Measurements from ENCODE around the gene PGAP1. TPM values are rescaled to one million over a fixed set of nuclear protein-coding genes. Genes with fewer than 3 reads are reported as not detected.

PGAP1 gene
- total RNA-seq, 1 donor from 2014 or later = 27.1 TPM

DNA sequence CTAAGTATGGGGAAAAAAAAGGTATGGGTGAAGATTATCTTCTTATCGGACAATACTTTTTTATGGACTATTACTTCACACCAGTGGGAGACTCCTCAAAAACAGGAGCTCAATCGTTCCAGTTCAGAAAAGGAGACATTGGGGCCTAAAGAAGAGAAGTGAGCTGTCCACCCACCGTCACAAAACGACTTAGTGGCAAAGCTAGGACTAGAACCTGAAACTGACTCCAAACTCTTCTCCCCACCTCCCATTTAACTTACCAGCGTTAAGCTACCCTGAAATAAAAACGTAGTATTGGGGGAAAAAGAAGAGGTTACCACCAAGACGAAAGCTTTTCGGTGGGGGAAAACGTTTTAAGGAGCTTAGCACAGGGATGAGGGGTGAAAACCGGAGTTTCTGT lies 127.5 kb downstream of the PGAP1 start:
- Mint-ChIP-seq H3K27me3 (no peaks in the 10 kb centered on the region), H3K27ac (peak overlapping the region; percentile 96), H3K4me3 (peak overlapping the region; percentile 90), H3K36me3 (ENCODE audit: low read depth) (peaks cover 25% of the 10 kb centered on the region), H3K4me1 (peaks cover 27% of the 10 kb centered on the region), H3K9me3 (peaks cover 4% of the 10 kb centered on the region)
- intact Hi-C loops (cut with micrococcal nuclease) = loop anchor here (1.0 to 2.0 kb wide), 3 partner anchors 128 to 163 kb away; partner anchors contain the start of genes CCDC150 and PGAP1
- peak; percentile 61 for DNase-seq

DNA sequence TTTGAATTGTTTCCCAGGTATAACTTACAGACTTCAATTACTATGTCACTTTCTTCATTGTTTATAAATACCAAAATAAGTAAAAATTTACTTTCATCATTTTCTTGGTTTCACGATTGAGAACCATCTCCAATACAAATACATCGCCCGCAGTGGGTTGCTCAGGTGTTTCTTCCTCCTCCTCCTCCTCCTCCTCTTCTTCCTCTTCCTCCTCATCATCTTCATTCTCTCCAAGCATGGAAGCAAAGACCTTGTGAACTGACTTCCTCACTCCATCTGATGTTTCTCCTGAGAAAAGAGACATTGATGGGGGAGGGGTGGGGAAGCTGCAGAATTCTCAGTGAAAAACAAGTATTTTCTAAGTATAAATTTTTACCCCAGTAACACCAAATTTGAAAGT lies 133.6 kb downstream of the PGAP1 start:
- intact Hi-C loops (cut with micrococcal nuclease) = no loop called here
- Mint-ChIP-seq H3K27me3 (no peaks in the 10 kb centered on the region), H3K27ac (no peak overlapping the region), H3K9me3 (no peaks in the 10 kb centered on the region), H3K4me1 (peaks cover 10% of the 10 kb centered on the region), H3K36me3 (ENCODE audit: low read depth) (peaks cover 64% of the 10 kb centered on the region), H3K4me3 (no peak overlapping the region)
- DNase-seq = no peak

DNA sequence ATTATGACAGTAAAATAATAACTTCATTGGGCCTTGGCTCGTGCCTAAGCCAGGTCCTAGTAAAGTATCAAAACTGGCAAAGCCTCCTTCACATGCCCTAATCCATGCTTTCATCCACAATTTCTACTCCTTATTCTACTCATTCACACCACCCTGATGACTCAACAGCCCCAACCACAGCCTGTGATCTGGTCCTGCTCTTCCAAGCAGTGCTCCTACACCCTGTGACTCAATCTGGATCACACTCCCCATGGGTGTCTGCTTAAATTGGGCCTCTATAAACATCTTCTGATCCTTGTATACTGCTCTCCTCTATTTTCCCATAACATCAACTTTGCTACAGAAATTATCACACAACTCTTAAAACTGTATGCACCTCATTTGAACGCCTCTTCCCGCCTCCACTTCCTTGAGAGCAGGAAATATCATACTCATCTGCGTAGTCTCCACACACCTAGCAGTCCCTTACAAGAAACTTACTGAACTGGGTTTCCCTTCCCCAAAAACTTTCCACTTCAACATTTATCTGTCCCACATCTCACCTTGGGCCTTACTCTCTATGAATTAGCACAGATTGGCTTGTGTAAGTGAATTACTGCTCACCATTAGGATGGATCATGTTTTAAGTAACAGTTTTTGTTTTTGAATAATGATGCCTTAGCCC lies 142.9 kb downstream of the PGAP1 start:
- Mint-ChIP-seq H3K27ac (peak overlapping the region; percentile 73), H3K4me1 (peaks cover 12% of the 10 kb centered on the region), H3K4me3 (peak overlapping the region; percentile 8), H3K9me3 (no peaks in the 10 kb centered on the region), H3K36me3 (ENCODE audit: low read depth) (peaks cover 44% of the 10 kb centered on the region), H3K27me3 (no peaks in the 10 kb centered on the region)
- intact Hi-C loops (cut with micrococcal nuclease) = loop anchor here (5.0 kb wide), 1 partner anchor 144 kb away; the partner anchor contains the start of gene PGAP1
- no peak for DNase-seq

Other genes starting within 250 kb of the PGAP1 start
- 78.5 and 83.2 TPM in 2 replicates for gene GTF3C3, start 127.0 kb downstream of the PGAP1 start, total RNA-seq
- gene C2orf66, start 117.4 kb downstream of the PGAP1 start, total RNA-seq = 0.17 and 0.33 TPM in 2 replicates